CD14-positive monocyte (primary cell): ENCODE results near the gene LIMA1. TPM values are rescaled to one million over a fixed set of nuclear protein-coding genes. Genes with fewer than 3 reads are reported as not detected.

Source experiments
- DNase-seq, 3 donors: peaks; one replicate each; pipeline ENCODE4 v3.0.0-alpha.2; 2011 to 2022
- H2AFZ ChIP-seq: 2 replicates; pipeline ENCODE4 v1.6.0; 2012; ENCODE audit warnings: mild to moderate bottlenecking, low read depth, low read length, inconsistent platforms; ENCODE audit not compliant: insufficient read depth, poor library complexity, severe bottlenecking
- H3K27ac ChIP-seq, 2 donors: 1 replicate in 1 of 2; 2 replicates in 1 of 2; pipeline ENCODE4 v1.5.1; 2012 to 2013; ENCODE audit warnings: low read length in 2 of 2, control low read depth in 1 of 2, inconsistent platforms in 1 of 2, low read depth in 1 of 2, mild to moderate bottlenecking in 1 of 2
- H3K27me3 ChIP-seq, 2 donors: one replicate each; pipeline versions ENCODE4 v1.6.0 to v1.6.1; 2011 to 2013; ENCODE audit warnings: low read length in 2 of 2; ENCODE audit not compliant: control insufficient read depth in 2 of 2, insufficient read depth in 2 of 2
- H3K36me3 ChIP-seq, 2 donors: replicated peaks in 1 of 2; 1 replicate in 1 of 2; 2 replicates in 1 of 2; pipeline versions ENCODE4 v1.5.1 to v1.6.1; 2012 to 2013; ENCODE audit warnings: low read length in 2 of 2, control low read depth in 1 of 2, inconsistent platforms in 1 of 2, mild to moderate bottlenecking in 1 of 2; ENCODE audit not compliant: insufficient read depth in 2 of 2, control insufficient read depth in 1 of 2
- H3K4me1 ChIP-seq, 2 donors: 1 replicate in 1 of 2; 2 replicates in 1 of 2; pipeline versions ENCODE4 v1.5.1 to v1.6.1; 2012 to 2013; ENCODE audit warnings: low read length in 2 of 2, control low read depth in 1 of 2, inconsistent platforms in 1 of 2, mild to moderate bottlenecking in 1 of 2, moderate library complexity in 1 of 2; ENCODE audit not compliant: insufficient read depth in 2 of 2, control insufficient read depth in 1 of 2
- H3K4me2 ChIP-seq: replicated peaks from 2 replicates; pipeline ENCODE3; 2012; ENCODE audit warnings: low read length, moderate library complexity, mild to moderate bottlenecking; ENCODE audit not compliant: poor library complexity, severe bottlenecking; ENCODE audit errors: extremely low read depth
- H3K4me3 ChIP-seq, 3 experiments: fragments of 200-600 bp in 1 of 3; sonication (generic) in 1 of 3; replicated peaks in 1 of 3; 1 replicate in 2 of 3; 2 replicates in 1 of 3; pipeline ENCODE4 v1.5.1; 2011 to 2013; ENCODE audit warnings: low read length in 3 of 3, mild to moderate bottlenecking in 3 of 3, control low read depth in 2 of 3, low read depth in 2 of 3, inconsistent platforms in 1 of 3, moderate library complexity in 1 of 3
- H3K79me2 ChIP-seq: 2 replicates; pipeline ENCODE4 v1.6.0; 2012; ENCODE audit warnings: mild to moderate bottlenecking, control low read depth, inconsistent platforms, low read length, moderate library complexity; ENCODE audit not compliant: insufficient read depth
- H3K9ac ChIP-seq: 2 replicates; pipeline ENCODE4 v1.6.0; 2017; ENCODE audit warnings: low read length, mild to moderate bottlenecking; ENCODE audit not compliant: insufficient read depth, poor library complexity, severe bottlenecking
- H3K9me3 ChIP-seq, 2 donors: replicated peaks in 1 of 2; 1 replicate in 1 of 2; 2 replicates in 1 of 2; pipeline versions ENCODE4 v1.5.1 to v1.6.1; 2012 to 2013; ENCODE audit warnings: low read length in 2 of 2, control low read depth in 1 of 2; ENCODE audit not compliant: control insufficient read depth in 1 of 2, insufficient read depth in 1 of 2
- H4K20me1 ChIP-seq: 2 replicates; pipeline ENCODE4 v1.6.0; 2012; ENCODE audit warnings: mild to moderate bottlenecking, low read length, control low read depth, moderate library complexity; ENCODE audit not compliant: insufficient read depth
- H3K27ac Mint-ChIP-seq, 7 donors: one replicate each; pipeline ENCODE4 v1.8.0; 2020; ENCODE audit warnings: mild to moderate bottlenecking in 7 of 7, mixed read lengths in 7 of 7, moderate library complexity in 6 of 7, inconsistent platforms in 2 of 7
- H3K27me3 Mint-ChIP-seq, 3 donors: one replicate each; pipeline ENCODE4 v1.8.0; 2021 to 2022; ENCODE audit warnings: low read depth in 3 of 3, mild to moderate bottlenecking in 3 of 3, mixed read lengths in 3 of 3, moderate library complexity in 3 of 3, inconsistent platforms in 1 of 3
- H3K36me3 Mint-ChIP-seq, 2 donors: one replicate each; pipeline ENCODE4 v1.8.0; 2020; ENCODE audit warnings: mixed read lengths in 2 of 2, inconsistent platforms in 1 of 2, mild to moderate bottlenecking in 1 of 2
- H3K4me1 Mint-ChIP-seq: one replicate; pipeline ENCODE4 v1.8.0; 2020; ENCODE audit warnings: mild to moderate bottlenecking, mixed read lengths
- H3K4me3 Mint-ChIP-seq, 2 donors: one replicate each; pipeline ENCODE4 v1.8.0; 2020; ENCODE audit warnings: mild to moderate bottlenecking in 2 of 2, mixed read lengths in 2 of 2, moderate library complexity in 1 of 2
- H3K9me3 Mint-ChIP-seq, 7 donors: one replicate each; pipeline ENCODE4 v1.8.0; 2020 to 2022; ENCODE audit warnings: mixed read lengths in 7 of 7, mild to moderate bottlenecking in 6 of 7, moderate library complexity in 6 of 7, inconsistent platforms in 2 of 7
- CTCF ChIP-seq: fragments of 200-600 bp; IDR thresholded peaks from one replicate; pipeline ENCODE4 v1.8.0; 2022; ENCODE audit warnings: antibody characterized with exemption, mild to moderate bottlenecking
- WGBS: methylation state at CpG from one replicate; pipeline ENCODE4 v1.1.5; 2013; ENCODE audit warnings: missing lambda C conversion rate; ENCODE audit not compliant: insufficient coverage; 5-methylcytosine and 5-hydroxymethylcytosine counted together
- intact Hi-C, 2 donors: fragments of 100-400 bp; cut with micrococcal nuclease; formaldehyde crosslinking; loops; one replicate each; pipeline versions ENCODE4 v1.15.0 to v1.15.1; 2023
- polyA plus RNA-seq, 3 donors: library from polyadenylated mRNA; depleted of rRNA in 1 of 3; unstranded in 2 of 3; stranded (reverse) in 1 of 3; fragments of 300-500 nt in 2 of 3; fragments of >200 nt in 1 of 3; fragmentation: Illumina TruSeq in 2 of 3; gene quantifications; 1 replicate in 2 of 3; 2 replicates in 1 of 3; pipeline ENCODE4 v1.2.3, GENCODE V29; 2012 to 2021

The LIMA1 gene
- polyA plus RNA-seq, 3 donors: 0.24 to 0.62 (median 0.51) TPM

GRCh38 chr12:50276912-50277671 lies 6.2 kb downstream of the LIMA1 start:
- no peaks in the 10 kb centered on the region for H3K9me3 ChIP-seq
- no peak overlapping the region for H3K27ac ChIP-seq
- Mint-ChIP-seq H3K4me1 (no peaks in the 10 kb centered on the region), H3K9me3 (no peaks in the 10 kb centered on the region), H3K36me3 (no peaks in the 10 kb centered on the region), H3K27ac (no peak overlapping the region), H3K27me3 (peaks cover 2 to 5% (median 3%) of the 10 kb centered on the region in 3 donors), H3K4me3 (no peak overlapping the region)
- no peak overlapping the region for H3K9ac ChIP-seq
- H3K79me2 ChIP-seq: no peaks in the 10 kb centered on the region
- TF ChIP-seq CTCF: no peak
- no peak overlapping the region for H3K4me3 ChIP-seq
- no peaks in the 10 kb centered on the region for H3K36me3 ChIP-seq
- H2AFZ ChIP-seq: no peak overlapping the region
- no peaks in the 10 kb centered on the region for H4K20me1 ChIP-seq
- WGBS: 33% methylated on average over 1 of the region's 3 CpGs
- no peak overlapping the region for H3K4me2 ChIP-seq
- DNase-seq: no peak
- H3K4me1 ChIP-seq: no peaks in the 10 kb centered on the region
- H3K27me3 ChIP-seq: no peaks in the 10 kb centered on the region
- intact Hi-C loops: no loop called here

DNA sequence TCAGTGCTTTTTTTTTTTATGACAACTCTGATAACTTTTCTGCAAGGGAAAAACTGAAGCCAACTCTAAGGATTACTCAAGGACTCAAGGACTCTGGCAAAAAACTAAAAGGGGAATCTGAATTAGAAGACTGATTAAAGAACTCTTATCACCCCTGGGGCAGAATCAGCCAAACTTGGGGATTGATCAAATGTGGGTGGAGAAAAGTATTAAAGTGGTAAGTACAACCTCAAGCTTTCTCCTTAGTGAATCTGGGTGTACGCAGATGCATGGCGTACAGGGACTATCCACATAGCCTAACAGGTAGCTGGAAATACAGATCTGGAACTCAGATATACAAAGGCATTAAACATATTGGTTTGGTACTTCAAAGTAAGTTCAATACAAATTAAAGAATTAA lies 7.3 kb downstream of the LIMA1 start:
- Mint-ChIP-seq H3K36me3 (no peaks in the 10 kb centered on the region), H3K4me1 (peaks cover 4% of the 10 kb centered on the region), H3K4me3 (no peak overlapping the region), H3K9me3 (no peaks in the 10 kb centered on the region), H3K27me3 (peaks cover 1 to 2% (median 1%) of the 10 kb centered on the region in 3 donors), H3K27ac (no peak overlapping the region)
- Histone ChIP-seq H3K27me3 (no peaks in the 10 kb centered on the region), H3K27ac (no peak overlapping the region), H2AFZ (no peak overlapping the region), H3K9ac (no peak overlapping the region), H3K79me2 (no peaks in the 10 kb centered on the region), H4K20me1 (no peaks in the 10 kb centered on the region), H3K4me3 (no peak overlapping the region), H3K4me1 (no peaks in the 10 kb centered on the region), H3K4me2 (no peak overlapping the region), H3K36me3 (no peaks in the 10 kb centered on the region), H3K9me3 (no peaks in the 10 kb centered on the region)
- no peak for DNase-seq
- no CpG with 5 or more reads among the region's 2 CpGs for WGBS
- intact Hi-C loops: no loop called here
- no peak for TF ChIP-seq CTCF
